Astrocyte (in vitro differentiated cells and primary cell): ENCODE measurements around the gene IRF9.

ENCODE experiments used
- CTCF ChIP-seq: IDR thresholded peaks from 2 replicates; pipeline ENCODE4 v1.5.1; 2011; ENCODE audit warnings: low read depth, mild to moderate bottlenecking, inconsistent platforms, low read length, moderate library complexity; ENCODE audit not compliant: insufficient read depth
- EZH2 ChIP-seq: IDR thresholded peaks from 2 replicates; pipeline ENCODE4 v1.6.1; 2012; ENCODE audit warnings: mild to moderate bottlenecking, low read length, inconsistent platforms; ENCODE audit not compliant: insufficient read depth

- no peak for TF ChIP-seq CTCF
- no peak for TF ChIP-seq EZH2
These were observed 6.5 kb downstream of the IRF9 start for GRCh38 chr14:24167469-24168114.
